GM21723 (cell line): Measurements from ENCODE around the gene CCNJL.
"Not testable (repeated sequence)": the region's sequence is repeated elsewhere in the genome, so short reads cannot be mapped to it uniquely, and the experiment has no call there.

Source experiments
- ATAC-seq: cut with Tn5 transposase; IDR thresholded peaks from one replicate; pipeline ENCODE4 v1.9.1; 2021; ENCODE audit warnings: mild to moderate bottlenecking, moderate library complexity; ENCODE audit not compliant: unreplicated experiment

CCNJL gene

GRCh38 chr5:160263326-160263855 is 49.0 kb downstream of the CCNJL start:
- ATAC-seq, result no peak

GRCh38 chr5:160262151-160263074 is 50.0 kb downstream of the CCNJL start:
- ATAC-seq, result no peak

GRCh38 chr5:160260881-160261815 is 51.2 kb downstream of the CCNJL start:
- peak; percentile 68 for ATAC-seq

GRCh38 chr5:160260006-160260775 is 52.2 kb downstream of the CCNJL start:
- no peak for ATAC-seq

GRCh38 chr5:160259341-160259740 is 53.0 kb downstream of the CCNJL start:
- no peak for ATAC-seq

GRCh38 chr5:160254706-160255105 is 57.7 kb downstream of the CCNJL start:
- no peak for ATAC-seq

GRCh38 chr5:160253441-160253840 is 58.9 kb downstream of the CCNJL start:
- ATAC-seq, result no peak

GRCh38 chr5:160252916-160253315 is 59.4 kb downstream of the CCNJL start:
- no peak for ATAC-seq

- ATAC-seq, result no peak
These were observed 60.8 kb downstream of the CCNJL start for GRCh38 chr5:160251406-160252155.

- ATAC-seq, result no peak
These were observed 61.5 kb downstream of the CCNJL start for GRCh38 chr5:160250826-160251225.

GRCh38 chr5:160250226-160250625 is 62.1 kb downstream of the CCNJL start:
- ATAC-seq, result no peak

GRCh38 chr5:160249570-160249969 is 62.8 kb downstream of the CCNJL start:
- ATAC-seq, result not testable (repeated sequence)

GRCh38 chr5:160245506-160246086 is 66.8 kb downstream of the CCNJL start:
- no peak for ATAC-seq

GRCh38 chr5:160242145-160242544 is 70.2 kb downstream of the CCNJL start:
- no peak for ATAC-seq

GRCh38 chr5:160240350-160240749 is 72.0 kb downstream of the CCNJL start:
- no peak for ATAC-seq

- no peak for ATAC-seq
These were observed 74.7 kb downstream of the CCNJL start for GRCh38 chr5:160237571-160238093.

- no peak for ATAC-seq
These were observed 76.6 kb downstream of the CCNJL start for GRCh38 chr5:160235731-160236130.

- ATAC-seq, result no peak
These were observed 79.1 kb downstream of the CCNJL start for GRCh38 chr5:160233215-160233614.

- no peak for ATAC-seq
These were observed 80.5 kb downstream of the CCNJL start for GRCh38 chr5:160231783-160232342.
